Endometrial microvascular endothelial cells (primary cell): Measurements from ENCODE around the gene OGFR. TPM values are rescaled to one million over a fixed set of nuclear protein-coding genes. Genes with fewer than 3 reads are reported as not detected.

Experiments
- total RNA-seq: library from RNA; depleted of rRNA; stranded (reverse); fragments of >200 nt; gene quantifications from one replicate; pipeline ENCODE4 v1.2.3, GENCODE V29; 2015; ENCODE audit errors: inconsistent ontology term

The OGFR gene
- total RNA-seq, 1 donor from 2014 or later: 55.3 TPM

Other genes starting within 250 kb of the OGFR start
- gene SLCO4A1, start 162.3 kb upstream of the OGFR start, total RNA-seq: 5.9 TPM
- 0.19 TPM for gene NTSR1, start 96.0 kb upstream of the OGFR start, total RNA-seq
- 17.6 TPM for gene MRGBP, start 8.4 kb upstream of the OGFR start, total RNA-seq
- not detected for gene COL9A3, start 12.2 kb downstream of the OGFR start, total RNA-seq
- 7.7 TPM for gene TCFL5, start 57.0 kb downstream of the OGFR start, total RNA-seq
- gene DIDO1, start 121.7 kb downstream of the OGFR start, total RNA-seq: 32.4 TPM
- 29.9 TPM for gene GID8, start 133.3 kb downstream of the OGFR start, total RNA-seq
- 18.6 TPM for gene SLC17A9, start 147.9 kb downstream of the OGFR start, total RNA-seq
- gene BHLHE23, start 202.1 kb downstream of the OGFR start, total RNA-seq: not detected